Measurements from ENCODE around the gene LMNA. TPM values are rescaled to one million over a fixed set of nuclear protein-coding genes. Genes with fewer than 3 reads are reported as not detected.

Gene LMNA
- total RNA-seq, 6 donors from 2014 or later, result 156 to 1,281 (median 388) TPM

GRCh38 chr1:156108057-156108456 lies 6.5 kb upstream of the LMNA start:
- Histone ChIP-seq H3K4me3 (no peak overlapping the region), H3K4me1 (peaks cover 34 to 42% (median 40%) of the 10 kb centered on the region in 4 donors), H3K36me3 (no peaks in the 10 kb centered on the region), H3K9me3 (no peaks in the 10 kb centered on the region), H3K27ac (peak overlapping the region in 2 of 4 donors; percentile 8 to 96), H3K27me3 (no peaks in the 10 kb centered on the region)
- 91 to 94% methylated on average over 3 of the region's 3 CpGs for WGBS, 2 donors
- no peak for TF ChIP-seq POLR2A (IDR thresholded peaks at IDR 0.05)
- no peak for TF ChIP-seq POLR2AphosphoS5 (IDR thresholded peaks at IDR 0.05)
- no peak for TF ChIP-seq CTCF (IDR thresholded peaks at IDR 0.05)
- no peak for TF ChIP-seq EP300 (IDR thresholded peaks at IDR 0.05)
- DNase-seq, result no peak
- no peak for ATAC-seq (ENCODE audit: low FRiP score in 2 of 2)

GRCh38 chr1:156108664-156109241 lies 5.8 kb upstream of the LMNA start:
- Histone ChIP-seq H3K4me3 (no peak overlapping the region), H3K27ac (no peak overlapping the region), H3K36me3 (no peaks in the 10 kb centered on the region), H3K4me1 (peaks cover 31 to 36% (median 35%) of the 10 kb centered on the region in 4 donors), H3K9me3 (no peaks in the 10 kb centered on the region), H3K27me3 (no peaks in the 10 kb centered on the region)
- WGBS, 2 donors, result 92 to 96% methylated on average over 6 of the region's 6 CpGs
- TF ChIP-seq POLR2AphosphoS5 (IDR thresholded peaks at IDR 0.05) (no peak), POLR2A (IDR thresholded peaks at IDR 0.05) (no peak), CTCF (IDR thresholded peaks at IDR 0.05) (no peak), EP300 (IDR thresholded peaks at IDR 0.05) (no peak)
- ATAC-seq (ENCODE audit: low FRiP score in 2 of 2) (no peak), DNase-seq (no peak)

- DNase-seq (no peak), ATAC-seq (ENCODE audit: low FRiP score in 2 of 2) (no peak)
- Histone ChIP-seq H3K27me3 (no peaks in the 10 kb centered on the region), H3K36me3 (no peaks in the 10 kb centered on the region), H3K9me3 (no peaks in the 10 kb centered on the region), H3K27ac (no peak overlapping the region), H3K4me3 (no peak overlapping the region), H3K4me1 (peaks cover 22 to 34% (median 28%) of the 10 kb centered on the region in 4 donors)
- TF ChIP-seq CTCF (IDR thresholded peaks at IDR 0.05) (no peak), EP300 (IDR thresholded peaks at IDR 0.05) (no peak), POLR2AphosphoS5 (IDR thresholded peaks at IDR 0.05) (no peak), POLR2A (IDR thresholded peaks at IDR 0.05) (no peak)
- 62 to 73% methylated on average over 2 of the region's 2 CpGs for WGBS, 2 donors
Measured at GRCh38 chr1:156110252-156110651, 4.3 kb upstream of the LMNA start.

- DNase-seq, result no peak
- peaks cover 14 to 28% (median 21%) of the 10 kb centered on the region in 4 donors for H3K4me1 ChIP-seq
- TF ChIP-seq POLR2AphosphoS5 (IDR thresholded peaks at IDR 0.05) (no peak), POLR2A (IDR thresholded peaks at IDR 0.05) (no peak), EP300 (IDR thresholded peaks at IDR 0.05) (no peak)
Measured at GRCh38 chr1:156111355-156111962, 3.1 kb upstream of the LMNA start.

GRCh38 chr1:156112276-156113137 lies 2.0 kb upstream of the LMNA start:
- Histone ChIP-seq H3K27ac (peak overlapping the region in 3 of 4 donors; percentile 8 to 94 (median 71)), H3K27me3 (no peaks in the 10 kb centered on the region), H3K4me1 (peaks cover 14 to 29% (median 19%) of the 10 kb centered on the region in 4 donors), H3K36me3 (no peaks in the 10 kb centered on the region), H3K9me3 (no peaks in the 10 kb centered on the region), H3K4me3 (no peak overlapping the region)
- DNase-seq (no peak), ATAC-seq (ENCODE audit: low FRiP score in 2 of 2) (no peak)
- 67 to 75% methylated on average over 10 of the region's 10 CpGs for WGBS, 2 donors
- TF ChIP-seq POLR2AphosphoS5 (IDR thresholded peaks at IDR 0.05), result no peak
- no peak for TF ChIP-seq EP300 (IDR thresholded peaks at IDR 0.05)
- no peak for TF ChIP-seq POLR2A (IDR thresholded peaks at IDR 0.05)
- TF ChIP-seq CTCF (IDR thresholded peaks at IDR 0.05), result no peak

More at GRCh38 chr1:156111355-156111962, 3.1 kb upstream of the LMNA start:
- Histone ChIP-seq H3K4me3 (no peak overlapping the region), H3K27me3 (no peaks in the 10 kb centered on the region), H3K9me3 (no peaks in the 10 kb centered on the region), H3K36me3 (no peaks in the 10 kb centered on the region), H3K27ac (no peak overlapping the region)
- 82 to 94% methylated on average over 4 of the region's 4 CpGs for WGBS, 2 donors
- no peak for ATAC-seq (ENCODE audit: low FRiP score in 2 of 2)
